ENCODE measurements around the gene CFAP300. TPM values are rescaled to one million over a fixed set of nuclear protein-coding genes. Genes with fewer than 3 reads are reported as not detected.

The CFAP300 gene
- total RNA-seq, 8 experiments from 2014 or later = 0.35 to 9.7 (median 7.2) TPM

DNA sequence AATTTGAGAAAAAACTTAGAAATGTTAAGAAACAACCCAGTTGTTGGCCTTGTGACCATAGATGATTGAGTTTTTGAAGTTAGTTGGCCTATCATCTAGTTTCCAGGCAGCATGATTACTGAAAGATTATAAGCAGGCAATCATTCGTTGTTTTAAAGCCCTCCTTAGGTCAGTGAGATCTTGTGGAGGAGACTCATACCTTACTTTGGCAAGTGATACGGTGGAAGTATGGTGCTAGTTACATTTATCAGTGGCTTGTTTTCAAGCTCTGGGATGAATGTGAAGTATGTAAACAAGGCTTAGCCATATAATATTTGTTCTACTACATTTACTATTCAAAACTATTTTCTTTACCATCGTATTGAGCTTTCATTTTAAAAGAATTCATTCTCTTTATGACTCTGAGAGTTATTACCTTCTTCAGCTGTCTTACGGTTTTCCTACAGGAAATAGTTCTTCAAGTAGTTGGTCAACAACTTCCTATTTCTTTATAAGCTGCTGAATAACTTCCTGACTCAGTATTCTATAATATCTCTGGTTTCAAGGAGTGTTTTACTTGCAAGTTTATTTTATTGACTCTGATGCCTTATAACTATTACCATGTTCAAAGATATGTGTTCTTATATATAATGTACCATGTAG, 70.4 kb downstream of the CFAP300 start:
- H3K4me3 ChIP-seq = no peak overlapping the region
- H3K27ac ChIP-seq = no peak overlapping the region
- ATAC-seq (replicated peaks in 6 of 8) = no peak
- WGBS, 10 experiments = 14 to 81% (median 59%) methylated on average over 1 to 4 of the region's 4 CpGs
- peaks cover 24 to 26% of the 10 kb centered on the region in 2 donors for H3K4me1 ChIP-seq (replicated peaks in 1 of 2)
- in situ Hi-C loops (cut with MboI; ENCODE audit: low pct_unique_long_range_greater_than_20kb in 2 of 9, low sequenced_read_pairs in 9 of 9, unreplicated experiment in 9 of 9) = no loop called here

DNA sequence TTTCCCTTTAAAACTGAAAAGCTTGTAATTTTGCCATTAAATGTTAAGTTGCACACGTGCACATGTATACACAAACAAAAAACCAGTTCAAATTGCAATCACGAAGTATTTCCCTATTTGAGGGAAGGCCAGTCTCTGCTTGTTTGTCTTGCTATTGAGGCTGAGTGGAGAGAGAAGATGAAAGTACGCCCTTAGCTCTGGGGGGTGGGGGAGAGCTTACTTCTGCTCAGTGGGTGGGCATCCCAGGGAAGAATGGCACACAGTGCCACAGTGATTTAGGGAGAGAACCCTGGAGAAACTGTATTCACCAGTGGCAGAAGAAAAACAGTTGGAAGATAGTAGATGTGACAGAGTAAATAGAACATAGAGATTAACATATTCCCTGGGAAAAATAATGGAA, 71.7 kb downstream of the CFAP300 start:
- peaks cover 24 to 26% of the 10 kb centered on the region in 2 donors for H3K4me1 ChIP-seq (replicated peaks in 1 of 2)
- ATAC-seq (replicated peaks in 6 of 8) = peak in 5 of 8 experiments; percentile 58 to 73 (median 65)
- WGBS, 10 experiments = 0 to 80% (median 13%) methylated on average over 1 to 3 of the region's 3 CpGs
- peak overlapping the region in 1 of 2 donors; percentile 61 for H3K27ac ChIP-seq
- no peak overlapping the region for H3K4me3 ChIP-seq
- in situ Hi-C loops (cut with MboI; ENCODE audit: low pct_unique_long_range_greater_than_20kb in 2 of 9, low sequenced_read_pairs in 9 of 9, unreplicated experiment in 9 of 9) = no loop called here

DNA sequence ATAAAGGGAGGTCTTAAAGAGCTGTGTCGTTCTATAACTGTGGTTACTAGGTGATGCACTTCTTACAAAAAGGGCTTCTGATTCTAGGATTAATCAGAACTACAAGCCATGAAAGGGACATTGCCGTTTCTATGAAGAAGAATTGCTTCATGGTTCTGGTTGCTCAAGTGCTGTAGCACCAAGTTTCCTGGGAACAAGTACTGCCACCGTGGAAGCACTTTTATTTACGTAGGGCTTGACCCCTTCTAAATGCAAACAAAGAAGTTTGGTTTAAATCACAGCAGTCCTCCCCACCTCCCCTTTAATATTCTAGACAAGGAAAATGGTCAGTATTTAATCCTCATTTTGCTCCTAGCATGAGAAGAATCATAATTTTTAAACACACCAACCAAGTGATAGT, 72.8 kb downstream of the CFAP300 start:
- peaks cover 24 to 26% of the 10 kb centered on the region in 2 donors for H3K4me1 ChIP-seq (replicated peaks in 1 of 2)
- in situ Hi-C loops (cut with MboI; ENCODE audit: low pct_unique_long_range_greater_than_20kb in 2 of 9, low sequenced_read_pairs in 9 of 9, unreplicated experiment in 9 of 9) = no loop called here
- H3K4me3 ChIP-seq = no peak overlapping the region
- ATAC-seq (replicated peaks in 6 of 8) = peak in 5 of 8 experiments; percentile 47 to 74 (median 68)
- 0 to 60% (median 2%) methylated on average over 1 to 4 of the region's 4 CpGs; no CpG with 5 or more reads in 2 of the 10 experiments for WGBS, 10 experiments
- peak overlapping the region in 1 of 2 donors; percentile 44 for H3K27ac ChIP-seq

DNA sequence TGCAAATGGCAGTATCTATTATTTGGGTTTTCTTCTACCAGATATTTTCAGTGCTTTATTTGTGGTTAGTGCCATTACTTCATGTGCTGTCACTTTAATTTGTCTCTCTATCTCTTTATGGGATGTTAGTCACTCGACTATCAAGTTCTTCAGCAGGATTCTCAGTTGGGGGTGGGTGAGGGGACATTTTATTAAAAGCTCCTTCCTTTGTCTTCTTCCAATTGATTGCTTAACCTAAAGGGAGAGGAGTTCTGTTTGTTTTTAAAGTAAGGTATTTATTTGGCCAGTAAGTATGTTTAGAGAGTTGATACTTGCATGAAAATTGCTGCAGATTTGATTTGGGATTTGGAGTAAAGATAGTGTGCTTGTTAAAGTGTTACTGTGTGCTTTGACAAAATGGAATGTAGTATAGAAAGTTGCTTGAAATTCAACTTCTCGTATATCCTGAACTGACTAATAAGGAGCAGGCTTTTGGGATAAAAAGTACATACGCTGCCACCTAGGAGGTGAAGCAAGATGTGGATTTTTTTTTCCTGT, 73.3 kb downstream of the CFAP300 start:
- peak in 4 of 8 experiments; percentile 19 to 39 (median 30) for ATAC-seq (replicated peaks in 6 of 8)
- Histone ChIP-seq H3K4me1 (replicated peaks in 1 of 2) (peaks cover 24 to 26% of the 10 kb centered on the region in 2 donors), H3K27ac (peak overlapping the region in 1 of 2 donors; percentile 44), H3K4me3 (no peak overlapping the region)
- in situ Hi-C loops (cut with MboI; ENCODE audit: low pct_unique_long_range_greater_than_20kb in 2 of 9, low sequenced_read_pairs in 9 of 9, unreplicated experiment in 9 of 9) = no loop called here
- WGBS, 10 experiments = 0 to 87% (median 41%) methylated on average over 1 to 3 of the region's 3 CpGs; no CpG with 5 or more reads in 1 of the 10 experiments

DNA sequence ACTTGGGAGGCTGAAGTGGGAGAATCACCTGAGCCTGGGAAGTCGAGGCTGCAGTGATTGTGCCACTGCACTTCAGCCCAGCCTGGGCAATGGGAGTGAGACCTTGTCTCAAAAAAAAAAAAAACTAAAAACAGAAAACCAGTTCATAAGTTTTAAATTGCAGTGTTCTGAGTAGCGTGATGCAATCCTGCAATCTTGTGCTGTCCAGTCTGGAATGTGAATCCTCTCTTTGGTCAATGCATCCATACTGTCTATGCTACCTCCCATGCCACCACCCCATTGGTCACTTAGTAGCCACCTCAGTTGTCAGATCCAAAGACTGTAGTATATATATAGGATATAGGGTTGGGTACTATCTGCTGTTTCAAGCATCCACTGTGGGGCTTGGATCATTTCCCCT, 74.1 kb downstream of the CFAP300 start:
- Histone ChIP-seq H3K27ac (peak overlapping the region in 1 of 2 donors; percentile 44), H3K4me1 (replicated peaks in 1 of 2) (peaks cover 22 to 24% of the 10 kb centered on the region in 2 donors), H3K4me3 (no peak overlapping the region)
- ATAC-seq (replicated peaks in 6 of 8) = no peak
- in situ Hi-C loops (cut with MboI; ENCODE audit: low pct_unique_long_range_greater_than_20kb in 2 of 9, low sequenced_read_pairs in 9 of 9, unreplicated experiment in 9 of 9) = no loop called here
- 67 to 100% (median 96%) methylated on average over 1 to 2 of the region's 2 CpGs; no CpG with 5 or more reads in 4 of the 10 experiments for WGBS, 10 experiments

Other genes with a start within 250 kb of the CFAP300 start
- 10 to 100 TPM in 1 of 8 experiments, 1 to 10 TPM in 7; 2.0 to 17.4 (median 4.4) TPM for gene CEP126, start 132.4 kb upstream of the CFAP300 start, total RNA-seq
- 1 to 10 TPM in 1 of 8 experiments, under 1 TPM in 1, not detected in 6; 0.10 to 1.7 TPM for gene ANGPTL5, start 130.9 kb upstream of the CFAP300 start, total RNA-seq
- gene YAP1, start 63.0 kb downstream of the CFAP300 start, total RNA-seq = 10 to 100 TPM; 13.4 to 83.0 (median 43.5) TPM

All from motor neuron (in vitro differentiated cells).